GM12892 (cell line): ENCODE measurements around the gene WDR70.
"Not testable (repeated sequence)": the region's sequence is repeated elsewhere in the genome, so short reads cannot be mapped to it uniquely, and the experiment has no call there.

ENCODE experiments used
- DNase-seq: peaks from one replicate; pipeline ENCODE4 v3.0.0; 2011; ENCODE audit not compliant: insufficient read length
- FAIRE-seq: peaks from 2 replicates; lab custom pipeline; 2011; peaks lifted over from hg19 to GRCh38; lab: Jason Lieb, UNC
- POLR2A ChIP-seq: IDR thresholded peaks from 2 replicates; pipeline ENCODE4 v1.6.1; 2011; ENCODE audit warnings: low read depth, low read length, control low read depth
- POLR2AphosphoS5 ChIP-seq: IDR thresholded peaks from 2 replicates; pipeline ENCODE4 v1.6.1; 2011; ENCODE audit warnings: low read depth, low read length, control low read depth
- TAF1 ChIP-seq: IDR thresholded peaks from 2 replicates; pipeline ENCODE4 v1.6.1; 2011; ENCODE audit warnings: low read depth, mild to moderate bottlenecking, control low read depth, low read length, borderline replicate concordance

The WDR70 gene

DNA sequence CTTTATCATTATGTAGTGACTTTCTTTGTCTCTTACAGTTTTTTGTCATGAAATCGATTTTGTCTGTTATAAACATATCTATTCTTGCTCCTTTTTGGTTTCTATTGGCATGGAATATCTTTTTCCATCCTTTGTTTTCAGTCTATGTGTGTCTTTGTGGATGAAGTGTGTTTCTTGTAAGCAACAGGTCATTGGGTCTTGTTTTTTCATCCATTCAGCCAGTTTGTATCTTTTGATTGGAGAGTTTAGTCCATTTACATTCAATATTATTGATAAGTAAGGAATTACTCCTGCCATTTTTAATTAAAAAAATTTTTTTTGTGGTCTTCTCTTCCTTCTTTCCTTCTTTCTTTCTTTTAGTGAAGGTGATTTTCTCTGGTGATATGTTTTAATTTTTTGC, 266.6 kb downstream of the WDR70 start:
- no peak for TF ChIP-seq POLR2AphosphoS5
- no peak for TF ChIP-seq POLR2A
- no peak for TF ChIP-seq TAF1
- DNase-seq (no peak), FAIRE-seq (no peak)

GRCh38 chr5:37654566-37654965, 275.4 kb downstream of the WDR70 start:
- DNase-seq = not testable (repeated sequence)

GRCh38 chr5:37657046-37657445, 277.9 kb downstream of the WDR70 start:
- TF ChIP-seq TAF1 (no peak), POLR2AphosphoS5 (no peak), POLR2A (no peak)
- FAIRE-seq (no peak), DNase-seq (no peak)

More at GRCh38 chr5:37654566-37654965, 275.4 kb downstream of the WDR70 start:
- FAIRE-seq = not testable (repeated sequence)

GRCh38 chr5:37658440-37658839, 279.3 kb downstream of the WDR70 start:
- DNase-seq (no peak), FAIRE-seq (no peak)
- TF ChIP-seq TAF1 (no peak), POLR2AphosphoS5 (no peak), POLR2A (no peak)

GRCh38 chr5:37660319-37660718, 281.2 kb downstream of the WDR70 start:
- TF ChIP-seq POLR2A = no peak
- TF ChIP-seq TAF1 = no peak
- TF ChIP-seq POLR2AphosphoS5 = no peak
- no peak for FAIRE-seq
- no peak for DNase-seq

DNA sequence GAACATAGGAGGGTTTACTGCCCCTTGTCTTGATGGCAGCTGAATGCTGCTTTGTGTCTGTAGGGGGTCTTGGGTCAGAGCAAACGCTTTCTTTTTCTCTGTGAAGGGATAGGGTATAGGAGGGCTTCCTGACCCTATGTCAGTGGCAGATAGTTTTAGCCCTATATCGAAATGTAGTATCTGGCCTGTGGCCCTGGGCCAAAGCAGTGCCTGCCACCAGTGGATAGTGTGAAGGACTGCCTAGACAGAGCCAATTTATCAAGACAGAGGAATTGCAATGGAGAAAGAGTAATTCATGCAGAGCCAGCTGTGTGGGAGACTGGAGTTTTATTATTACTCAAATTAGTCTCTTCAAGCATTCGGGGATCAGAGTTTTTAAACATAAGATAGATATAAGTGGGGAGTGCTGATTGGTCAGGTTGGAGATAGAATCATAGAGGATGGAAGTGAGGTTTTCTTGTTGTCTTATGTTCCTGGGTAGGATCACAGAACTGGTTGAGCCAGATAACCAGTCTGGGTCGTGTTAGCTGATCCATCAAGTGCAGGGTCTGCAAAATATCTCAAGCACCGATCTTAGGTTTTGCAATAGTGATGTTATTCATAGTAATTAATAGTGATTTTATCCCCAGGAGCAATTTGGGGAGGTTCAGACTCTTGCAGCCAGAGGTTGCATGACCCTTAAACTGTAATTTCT, 282.3 kb downstream of the WDR70 start:
- no peak for TF ChIP-seq TAF1
- TF ChIP-seq POLR2AphosphoS5 = no peak
- no peak for TF ChIP-seq POLR2A
- DNase-seq (no peak), FAIRE-seq (peak; percentile 5)

DNA sequence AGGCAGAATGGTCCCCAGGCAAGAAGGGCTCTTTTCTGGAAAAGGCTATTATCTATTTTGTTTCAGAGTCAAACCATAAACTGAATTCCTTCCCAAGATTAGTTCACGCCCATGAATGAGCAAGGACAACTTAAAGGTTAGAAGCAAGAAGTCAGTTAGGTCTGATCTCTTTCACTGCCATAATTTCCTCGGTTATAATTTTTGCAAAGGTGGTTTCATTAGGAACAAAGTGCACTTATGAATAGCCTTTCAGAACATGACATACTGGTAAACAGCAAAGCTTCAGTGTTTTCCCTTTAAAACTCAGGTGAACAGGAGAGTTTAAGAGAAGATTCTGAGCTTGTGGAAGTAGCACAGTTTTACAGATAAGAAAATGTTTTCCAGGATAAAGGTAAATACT, 282.8 kb downstream of the WDR70 start:
- no peak for FAIRE-seq
- no peak for DNase-seq
- TF ChIP-seq TAF1 (no peak), POLR2A (no peak), POLR2AphosphoS5 (no peak)

- DNase-seq (no peak), FAIRE-seq (peak; percentile 80)
- TF ChIP-seq POLR2AphosphoS5 = no peak
- no peak for TF ChIP-seq TAF1
- TF ChIP-seq POLR2A = no peak
Observed at GRCh38 chr5:37662362-37662761, 283.2 kb downstream of the WDR70 start.

DNA sequence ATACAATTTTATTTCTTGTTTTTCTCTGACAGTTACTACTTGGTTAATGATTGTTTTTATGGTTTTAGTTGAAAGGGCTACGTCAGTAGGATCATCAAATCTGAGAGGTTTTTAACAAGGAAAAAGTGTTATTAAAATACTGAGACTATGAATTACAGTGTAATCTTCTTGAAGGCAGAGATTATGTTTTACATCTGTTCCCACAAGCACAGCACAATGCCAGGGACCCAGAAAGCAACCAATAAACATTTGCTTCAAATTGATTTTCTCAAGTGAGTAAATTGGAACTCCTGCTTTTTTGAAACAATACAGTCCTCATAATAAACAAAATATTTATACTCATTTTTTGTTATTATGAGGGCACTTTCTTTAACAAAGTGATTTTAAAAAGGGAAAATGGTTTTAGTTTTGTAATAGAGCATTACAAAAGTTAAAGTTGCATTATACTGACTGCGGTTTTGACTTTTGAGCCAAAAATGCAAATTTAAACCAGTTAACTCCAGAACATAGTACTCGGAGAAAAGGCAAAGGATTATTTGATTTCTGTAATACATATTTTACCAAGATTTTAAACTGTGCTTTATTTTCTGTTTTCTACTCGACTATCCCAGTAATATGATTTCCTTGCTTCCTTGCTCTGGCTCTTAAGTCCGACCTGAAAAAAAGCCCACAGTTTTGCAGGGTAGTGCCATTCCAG, 283.8 kb downstream of the WDR70 start:
- no peak for FAIRE-seq
- TF ChIP-seq TAF1 = no peak
- TF ChIP-seq POLR2AphosphoS5 = no peak
- no peak for TF ChIP-seq POLR2A
- DNase-seq = no peak

DNA sequence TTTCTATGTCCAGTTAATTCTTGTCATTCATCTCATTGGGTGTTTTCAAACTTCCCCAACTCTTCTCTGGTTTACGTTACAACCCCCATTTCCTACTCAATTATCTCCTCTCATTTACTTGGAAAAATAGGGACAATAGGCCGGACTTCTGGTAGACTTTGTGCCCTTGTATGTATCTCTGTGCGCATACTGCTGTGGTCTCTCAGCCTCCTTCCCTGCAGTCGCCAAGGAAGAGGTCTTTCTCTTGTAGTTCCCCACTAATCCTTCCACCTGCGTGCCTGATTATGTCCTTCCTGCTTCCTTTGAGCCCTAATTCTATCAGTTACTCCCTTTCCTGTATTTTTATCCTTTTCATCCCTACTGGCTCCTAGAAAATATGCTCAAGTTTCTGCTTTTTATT, 284.4 kb downstream of the WDR70 start:
- TF ChIP-seq POLR2A = no peak
- TF ChIP-seq POLR2AphosphoS5 = no peak
- no peak for TF ChIP-seq TAF1
- FAIRE-seq = no peak
- no peak for DNase-seq

GRCh38 chr5:37664551-37664950, 285.4 kb downstream of the WDR70 start:
- FAIRE-seq (no peak), DNase-seq (no peak)
- no peak for TF ChIP-seq POLR2AphosphoS5
- no peak for TF ChIP-seq TAF1
- no peak for TF ChIP-seq POLR2A

DNA sequence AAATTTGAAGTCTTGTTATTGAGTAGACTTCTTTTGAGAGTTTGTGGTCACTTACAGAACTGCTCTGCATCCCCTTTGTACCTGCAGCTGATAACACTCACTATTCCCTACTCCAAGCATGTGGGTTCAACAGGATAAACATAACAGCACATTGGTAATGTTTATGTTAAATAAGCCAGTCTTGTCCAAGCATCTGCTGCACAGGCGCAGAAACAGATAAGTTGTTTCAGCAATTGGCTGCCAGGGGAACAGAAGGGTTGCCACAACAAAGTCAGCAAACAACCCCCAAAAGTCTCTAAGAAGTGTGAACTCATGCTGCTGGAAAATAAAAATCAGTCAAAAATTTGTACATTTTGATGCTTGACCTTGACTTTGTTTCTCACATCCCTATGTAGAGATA, 286.2 kb downstream of the WDR70 start:
- FAIRE-seq = no peak
- TF ChIP-seq POLR2AphosphoS5 (no peak), POLR2A (no peak), TAF1 (no peak)
- no peak for DNase-seq

GRCh38 chr5:37665889-37666288, 286.8 kb downstream of the WDR70 start:
- FAIRE-seq (no peak), DNase-seq (no peak)
- no peak for TF ChIP-seq POLR2A
- TF ChIP-seq POLR2AphosphoS5 = no peak
- no peak for TF ChIP-seq TAF1
